Measurements from ENCODE around the gene IFITM10.

DNA sequence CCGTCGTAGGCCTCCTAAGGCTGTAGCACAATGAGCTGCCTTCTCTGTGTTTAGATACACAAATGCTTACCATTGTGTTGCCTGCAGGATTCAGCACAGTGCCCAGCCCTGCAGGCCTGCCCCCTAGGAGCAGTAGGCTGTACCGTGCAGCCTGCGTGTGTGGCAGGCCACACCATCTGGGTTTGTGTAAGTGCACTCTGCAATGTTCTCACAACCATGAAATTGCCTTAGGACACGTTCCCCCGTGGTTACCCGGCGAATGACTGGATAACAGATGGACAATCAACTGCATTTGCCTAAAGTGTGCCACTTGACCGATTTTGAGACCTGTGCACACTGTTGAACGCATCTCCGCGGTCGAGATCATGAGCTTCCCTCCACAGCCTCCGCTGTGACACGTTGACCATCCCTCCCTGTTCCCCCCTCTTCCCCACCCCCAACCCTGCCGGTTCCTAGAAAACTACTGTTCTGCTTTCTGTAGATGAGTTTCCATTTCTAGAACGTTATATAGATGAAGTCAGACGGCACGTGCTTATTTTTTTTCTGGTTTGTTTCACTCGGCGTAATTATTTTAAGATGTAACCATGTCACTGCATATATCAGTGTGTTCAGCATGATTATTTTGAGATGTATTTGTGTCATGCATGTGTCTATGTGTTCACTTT is 35.5 kb upstream of the IFITM10 start:
- no peak for TF ChIP-seq CTCF (IDR thresholded peaks at IDR 0.05)
- no peak for TF ChIP-seq POLR2A (IDR thresholded peaks at IDR 0.05; ENCODE audit: low read depth)
- TF ChIP-seq POLR2AphosphoS5 (IDR thresholded peaks at IDR 0.05) = no peak

All from esophagus muscularis mucosa (tissue), 3 donors.